Stimulated activated naive B cell treated with anti-CD40 and anti-IgM and Interleukin-4, amounts not matched to agents 10 μg/mL and 1 μg/mL and 100 μg/mL, for 72 hours (primary cell): ENCODE results near the gene EPB41L4B.

Experiments
- ATAC-seq, 2 donors: fragments of 150-1000 bp; cut with Tn5 transposase; replicated peaks; 2 replicates each; pipeline ENCODE4 v1.10.0; 2021; ENCODE audit warnings: moderate library complexity in 1 of 2
- DNase-seq: peaks from one replicate; pipeline ENCODE4 v3.0.0; 2021
- H3K27ac Mint-ChIP-seq: one replicate; pipeline ENCODE4 v1.8.0; 2022; ENCODE audit warnings: mild to moderate bottlenecking, mixed read lengths
- H3K27me3 Mint-ChIP-seq, 2 donors: one replicate each; pipeline ENCODE4 v1.8.0; 2022; ENCODE audit warnings: mixed read lengths in 2 of 2
- H3K36me3 Mint-ChIP-seq, 2 donors: one replicate each; pipeline ENCODE4 v1.8.0; 2022; ENCODE audit warnings: mixed read lengths in 2 of 2, mild to moderate bottlenecking in 1 of 2
- H3K4me1 Mint-ChIP-seq, 2 donors: one replicate each; pipeline ENCODE4 v1.8.0; 2022; ENCODE audit warnings: mixed read lengths in 2 of 2, mild to moderate bottlenecking in 1 of 2
- H3K4me3 Mint-ChIP-seq, 2 donors: one replicate each; pipeline ENCODE4 v1.8.0; 2022; ENCODE audit warnings: mild to moderate bottlenecking in 2 of 2, mixed read lengths in 2 of 2, moderate library complexity in 1 of 2
- H3K9me3 Mint-ChIP-seq, 2 donors: one replicate each; pipeline ENCODE4 v1.8.0; 2022; ENCODE audit warnings: mixed read lengths in 2 of 2, mild to moderate bottlenecking in 1 of 2

Gene EPB41L4B

GRCh38 chr9:109186857-109187520 is 133.9 kb downstream of the EPB41L4B start:
- no peaks in the 10 kb centered on the region for H3K36me3 Mint-ChIP-seq
- H3K4me3 Mint-ChIP-seq, result no peak overlapping the region
- no peak for DNase-seq
- H3K9me3 Mint-ChIP-seq, result no peaks in the 10 kb centered on the region
- ATAC-seq, result no peak
- H3K27me3 Mint-ChIP-seq, result peaks cover 18% of the 10 kb centered on the region in 2 donors
- peaks cover 3 to 7% of the 10 kb centered on the region in 2 donors for H3K4me1 Mint-ChIP-seq
- H3K27ac Mint-ChIP-seq, result no peak overlapping the region

- peaks cover 3 to 7% of the 10 kb centered on the region in 2 donors for H3K4me1 Mint-ChIP-seq
- no peak overlapping the region for H3K27ac Mint-ChIP-seq
- H3K9me3 Mint-ChIP-seq, result no peaks in the 10 kb centered on the region
- H3K27me3 Mint-ChIP-seq, result peaks cover 18 to 23% of the 10 kb centered on the region in 2 donors
- ATAC-seq (peak in 1 of 2 donors; percentile 66), DNase-seq (no peak)
- H3K36me3 Mint-ChIP-seq, result no peaks in the 10 kb centered on the region
- H3K4me3 Mint-ChIP-seq, result no peak overlapping the region
Observed at GRCh38 chr9:109182940-109183798, 137.7 kb downstream of the EPB41L4B start.

- no peaks in the 10 kb centered on the region for H3K9me3 Mint-ChIP-seq
- peaks cover 3 to 7% of the 10 kb centered on the region in 2 donors for H3K4me1 Mint-ChIP-seq
- H3K27ac Mint-ChIP-seq, result no peak overlapping the region
- H3K36me3 Mint-ChIP-seq, result no peaks in the 10 kb centered on the region
- peaks cover 18 to 20% of the 10 kb centered on the region in 2 donors for H3K27me3 Mint-ChIP-seq
- no peak for ATAC-seq
- no peak for DNase-seq
- H3K4me3 Mint-ChIP-seq, result no peak overlapping the region
Observed at GRCh38 chr9:109182550-109182939, 138.3 kb downstream of the EPB41L4B start.

GRCh38 chr9:109181284-109181683 is 139.6 kb downstream of the EPB41L4B start:
- Mint-ChIP-seq H3K36me3 (no peaks in the 10 kb centered on the region), H3K4me3 (no peak overlapping the region), H3K4me1 (peaks cover 3 to 7% of the 10 kb centered on the region in 2 donors), H3K9me3 (no peaks in the 10 kb centered on the region), H3K27ac (no peak overlapping the region), H3K27me3 (peaks cover 18 to 20% of the 10 kb centered on the region in 2 donors)
- ATAC-seq, result peak in 1 of 2 donors; percentile 55
- DNase-seq, result no peak

- no peak overlapping the region for H3K27ac Mint-ChIP-seq
- H3K27me3 Mint-ChIP-seq, result peaks cover 12 to 26% of the 10 kb centered on the region in 2 donors
- no peak for DNase-seq
- no peaks in the 10 kb centered on the region for H3K9me3 Mint-ChIP-seq
- no peaks in the 10 kb centered on the region for H3K36me3 Mint-ChIP-seq
- H3K4me3 Mint-ChIP-seq, result no peak overlapping the region
- no peak for ATAC-seq
- H3K4me1 Mint-ChIP-seq, result no peaks in the 10 kb centered on the region
Observed at GRCh38 chr9:109179801-109180523, 140.9 kb downstream of the EPB41L4B start.

GRCh38 chr9:109176963-109177362 is 143.9 kb downstream of the EPB41L4B start:
- Mint-ChIP-seq H3K27ac (no peak overlapping the region), H3K4me1 (no peaks in the 10 kb centered on the region), H3K36me3 (no peaks in the 10 kb centered on the region), H3K9me3 (no peaks in the 10 kb centered on the region), H3K27me3 (peaks cover 16 to 22% of the 10 kb centered on the region in 2 donors), H3K4me3 (no peak overlapping the region)
- ATAC-seq (no peak), DNase-seq (no peak)

GRCh38 chr9:109176386-109176785 is 144.5 kb downstream of the EPB41L4B start:
- no peak for DNase-seq
- ATAC-seq, result no peak
- H3K4me3 Mint-ChIP-seq, result no peak overlapping the region
- H3K9me3 Mint-ChIP-seq, result no peaks in the 10 kb centered on the region
- H3K27me3 Mint-ChIP-seq, result peaks cover 21% of the 10 kb centered on the region in 2 donors
- no peak overlapping the region for H3K27ac Mint-ChIP-seq
- no peaks in the 10 kb centered on the region for H3K4me1 Mint-ChIP-seq
- H3K36me3 Mint-ChIP-seq, result no peaks in the 10 kb centered on the region

- Mint-ChIP-seq H3K4me1 (no peaks in the 10 kb centered on the region), H3K27me3 (peaks cover 32 to 34% of the 10 kb centered on the region in 2 donors), H3K36me3 (no peaks in the 10 kb centered on the region), H3K4me3 (no peak overlapping the region), H3K27ac (no peak overlapping the region), H3K9me3 (no peaks in the 10 kb centered on the region)
- ATAC-seq (no peak), DNase-seq (no peak)
Observed at GRCh38 chr9:109172935-109173334, 147.9 kb downstream of the EPB41L4B start.

- H3K36me3 Mint-ChIP-seq, result peaks cover 0 to 2% of the 10 kb centered on the region in 2 donors
- H3K9me3 Mint-ChIP-seq, result no peaks in the 10 kb centered on the region
- no peak overlapping the region for H3K27ac Mint-ChIP-seq
- H3K27me3 Mint-ChIP-seq, result peaks cover 37 to 44% of the 10 kb centered on the region in 2 donors
- peaks cover 4 to 6% of the 10 kb centered on the region in 2 donors for H3K4me1 Mint-ChIP-seq
- H3K4me3 Mint-ChIP-seq, result no peak overlapping the region
- ATAC-seq (no peak), DNase-seq (no peak)
Observed at GRCh38 chr9:109171926-109172325, 148.9 kb downstream of the EPB41L4B start.

- DNase-seq (no peak), ATAC-seq (no peak)
- Mint-ChIP-seq H3K36me3 (peaks cover 0 to 2% of the 10 kb centered on the region in 2 donors), H3K9me3 (peaks cover 0 to 3% of the 10 kb centered on the region in 2 donors), H3K27ac (no peak overlapping the region), H3K27me3 (peaks cover 56 to 63% of the 10 kb centered on the region in 2 donors), H3K4me3 (no peak overlapping the region), H3K4me1 (peaks cover 9 to 14% of the 10 kb centered on the region in 2 donors)
Observed at GRCh38 chr9:109168170-109168569, 152.7 kb downstream of the EPB41L4B start.

GRCh38 chr9:109167716-109168115 is 153.1 kb downstream of the EPB41L4B start:
- no peak overlapping the region for H3K4me3 Mint-ChIP-seq
- H3K4me1 Mint-ChIP-seq, result peaks cover 9 to 14% of the 10 kb centered on the region in 2 donors
- H3K27me3 Mint-ChIP-seq, result peaks cover 56 to 63% of the 10 kb centered on the region in 2 donors
- H3K36me3 Mint-ChIP-seq, result peaks cover 0 to 2% of the 10 kb centered on the region in 2 donors
- ATAC-seq, result no peak
- DNase-seq, result no peak
- H3K9me3 Mint-ChIP-seq, result peaks cover 0 to 3% of the 10 kb centered on the region in 2 donors
- H3K27ac Mint-ChIP-seq, result no peak overlapping the region

- H3K4me3 Mint-ChIP-seq, result peak within 1 kb of the TSS; percentile 54 to 74
- no peak for DNase-seq
Observed at GRCh38 chr9:109166771-109167601, 153.9 kb downstream of the EPB41L4B start, which contains the start of gene FRRS1L. Gene FRRS1L (minus strand): TSS chr9:109167249. CDS start chr9:109167138, 111 bp downstream.

GRCh38 chr9:109166171-109166770 is 154.6 kb downstream of the EPB41L4B start:
- peaks cover 9 to 14% of the 10 kb centered on the region in 2 donors for H3K4me1 Mint-ChIP-seq
- no peak overlapping the region for H3K4me3 Mint-ChIP-seq
- H3K9me3 Mint-ChIP-seq, result peaks cover 0 to 4% of the 10 kb centered on the region in 2 donors
- H3K27me3 Mint-ChIP-seq, result peaks cover 46 to 69% of the 10 kb centered on the region in 2 donors
- H3K27ac Mint-ChIP-seq, result no peak overlapping the region
- H3K36me3 Mint-ChIP-seq, result peaks cover 0 to 2% of the 10 kb centered on the region in 2 donors
- DNase-seq, result no peak
- ATAC-seq, result no peak

More at GRCh38 chr9:109166771-109167601, 153.9 kb downstream of the EPB41L4B start, which contains the start of gene FRRS1L:
- peak in 1 of 2 donors; percentile 14 for ATAC-seq
- peaks cover 0 to 3% of the 10 kb centered on the region in 2 donors for H3K9me3 Mint-ChIP-seq
- H3K27ac Mint-ChIP-seq, result no peak within 1 kb of the TSS
- peaks cover 9 to 14% of the 10 kb centered on the region in 2 donors for H3K4me1 Mint-ChIP-seq
- peaks cover 52 to 64% of the 10 kb centered on the region in 2 donors for H3K27me3 Mint-ChIP-seq
- peaks cover 0 to 2% of the 10 kb centered on the region in 2 donors for H3K36me3 Mint-ChIP-seq
